OCI-LY3 (cell line): ENCODE results near the gene LRRC63.
A peak's percentile ranks its signal among the peaks of the same experiment; 100 is the strongest.

Experiments used
- H2AFZ ChIP-seq: fragments of 200-600, 300-600 bp; shearing (Covaris generic); 2 replicates; pipeline ENCODE4 v1.6.0; 2014; ENCODE audit warnings: antibody characterized with exemption, low read depth, low read length
- H3K27ac ChIP-seq: fragments of 200-600, 300-600 bp; sonication (generic); 2 replicates; pipeline ENCODE4 v1.5.1; 2014; ENCODE audit warnings: mild to moderate bottlenecking, low read length, moderate library complexity, mixed read lengths
- H3K27me3 ChIP-seq: fragments of 200-600, 300-600 bp; sonication (generic); 2 replicates; pipeline ENCODE4 v1.6.1; 2014; ENCODE audit warnings: low read depth, low read length, mixed read lengths
- H3K36me3 ChIP-seq: fragments of 200-600, 300-600 bp; sonication (generic); replicated peaks from 2 replicates; pipeline ENCODE3; 2014; ENCODE audit warnings: low read depth, low read length, mixed read lengths
- H3K4me1 ChIP-seq: fragments of 300-600, 200-600 bp; sonication (generic); 2 replicates; pipeline ENCODE4 v1.6.1; 2014; ENCODE audit warnings: low read length, mixed read lengths
- H3K4me2 ChIP-seq: fragments of 200-600, 300-600 bp; sonication (generic); 2 replicates; pipeline ENCODE4 v1.6.1; 2014; ENCODE audit warnings: low read length, mixed read lengths
- H3K4me3 ChIP-seq: fragments of 300-600, 200-600 bp; sonication (generic); 2 replicates; pipeline ENCODE4 v1.5.1; 2014; ENCODE audit warnings: antibody characterized with exemption, mild to moderate bottlenecking, low read length, moderate library complexity
- H3K79me2 ChIP-seq: fragments of 300-600, 200-600 bp; shearing (Covaris generic); 2 replicates; pipeline ENCODE4 v1.6.1; 2014; ENCODE audit warnings: mild to moderate bottlenecking, low read length, mixed read lengths
- H3K9ac ChIP-seq: fragments of 300-600, 200-600 bp; shearing (Covaris generic); 2 replicates; pipeline ENCODE4 v1.6.0; 2014; ENCODE audit warnings: mild to moderate bottlenecking, low read length, moderate library complexity
- H3K9me3 ChIP-seq: fragments of 200-600, 300-600 bp; shearing (Covaris generic); 2 replicates; pipeline ENCODE4 v1.6.1; 2014; ENCODE audit warnings: low read length, mixed read lengths; ENCODE audit not compliant: insufficient read depth
- H4K20me1 ChIP-seq: fragments of 200-600, 300-600 bp; sonication (generic); 2 replicates; pipeline ENCODE4 v1.6.1; 2016; ENCODE audit warnings: low read length, mixed read lengths; ENCODE audit not compliant: insufficient read depth
- EZH2phosphoT487 ChIP-seq: fragments of 200-600 bp; shearing (Covaris generic); IDR thresholded peaks from 2 replicates; pipeline ENCODE4 v1.6.1; 2018; ENCODE audit warnings: antibody characterized with exemption, mixed run types, low read depth
- TF ChIP-seq, protein P1 (sequence below): fragments of 200-600, 300-600 bp; sonication (generic); IDR thresholded peaks from 2 replicates; pipeline ENCODE4 v1.5.1; 2014; ENCODE audit warnings: antibody characterized with exemption, low read length, low read depth

The LRRC63 gene

DNA sequence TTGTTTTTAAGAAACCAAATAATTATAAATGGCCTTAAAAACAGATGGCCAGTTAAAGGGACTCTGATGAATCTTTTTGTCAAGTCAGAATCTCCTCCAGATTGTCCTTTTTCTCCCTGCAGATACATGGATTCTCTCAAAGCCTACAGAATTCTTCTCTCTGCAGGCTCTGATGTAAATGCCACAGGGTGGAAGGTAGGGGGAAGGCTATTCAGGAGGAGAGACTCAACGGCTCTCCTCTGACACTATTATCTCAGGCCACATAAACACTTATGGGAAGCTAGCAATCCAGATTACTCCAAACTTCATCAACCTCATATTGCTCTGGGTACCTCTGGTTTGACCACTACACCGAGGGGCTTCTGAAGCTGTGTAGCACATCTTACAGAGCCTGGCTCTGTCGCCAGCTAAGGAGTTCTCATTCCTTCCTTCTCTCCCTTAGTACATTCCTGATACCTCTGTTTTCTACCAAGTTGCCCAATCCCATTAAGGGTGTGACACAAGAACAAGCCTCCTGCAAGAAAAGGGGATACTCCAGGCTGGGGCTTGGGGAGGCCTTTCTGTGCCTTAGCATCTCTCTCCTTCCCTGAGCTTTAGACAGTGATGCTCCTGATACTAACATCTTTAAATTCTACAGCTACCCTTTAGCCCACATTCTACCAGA lies 44.6 kb upstream of the LRRC63 start:
- H3K4me2 ChIP-seq: peak overlapping the region; percentile 95

DNA sequence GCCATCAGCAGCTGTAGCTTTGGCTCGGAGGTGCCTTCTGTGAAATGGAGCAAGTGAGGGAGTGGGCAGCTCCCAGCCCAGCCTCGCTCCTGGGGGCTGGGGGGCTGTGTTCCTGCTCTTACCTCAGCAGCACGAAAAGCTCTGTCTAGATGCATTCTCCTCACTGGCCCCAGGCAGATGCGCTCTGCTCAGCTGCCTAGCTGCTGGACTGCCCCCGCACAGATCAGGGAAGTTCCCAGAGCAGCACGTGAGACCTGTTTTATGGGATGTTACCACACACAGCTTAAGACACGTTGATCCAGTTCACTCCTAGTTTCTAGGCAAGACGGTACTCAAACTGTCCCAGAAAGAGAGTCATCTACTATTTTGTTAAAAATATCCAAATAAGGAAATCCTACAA lies 43.4 kb upstream of the LRRC63 start:
- Histone ChIP-seq H3K4me2 (peak overlapping the region; percentile 95), H2AFZ (no peak overlapping the region), H3K4me3 (peak overlapping the region; percentile 91), H4K20me1 (peaks cover 100% of the 10 kb centered on the region), H3K27me3 (no peaks in the 10 kb centered on the region), H3K27ac (peak overlapping the region; percentile 95), H3K36me3 (peaks cover 71% of the 10 kb centered on the region), H3K79me2 (peaks cover 100% of the 10 kb centered on the region), H3K4me1 (peaks cover 99% of the 10 kb centered on the region), H3K9me3 (no peaks in the 10 kb centered on the region), H3K9ac (peak overlapping the region; percentile 99)
- TF ChIP-seq EZH2phosphoT487: no peak
- TF ChIP-seq, protein P1, sequence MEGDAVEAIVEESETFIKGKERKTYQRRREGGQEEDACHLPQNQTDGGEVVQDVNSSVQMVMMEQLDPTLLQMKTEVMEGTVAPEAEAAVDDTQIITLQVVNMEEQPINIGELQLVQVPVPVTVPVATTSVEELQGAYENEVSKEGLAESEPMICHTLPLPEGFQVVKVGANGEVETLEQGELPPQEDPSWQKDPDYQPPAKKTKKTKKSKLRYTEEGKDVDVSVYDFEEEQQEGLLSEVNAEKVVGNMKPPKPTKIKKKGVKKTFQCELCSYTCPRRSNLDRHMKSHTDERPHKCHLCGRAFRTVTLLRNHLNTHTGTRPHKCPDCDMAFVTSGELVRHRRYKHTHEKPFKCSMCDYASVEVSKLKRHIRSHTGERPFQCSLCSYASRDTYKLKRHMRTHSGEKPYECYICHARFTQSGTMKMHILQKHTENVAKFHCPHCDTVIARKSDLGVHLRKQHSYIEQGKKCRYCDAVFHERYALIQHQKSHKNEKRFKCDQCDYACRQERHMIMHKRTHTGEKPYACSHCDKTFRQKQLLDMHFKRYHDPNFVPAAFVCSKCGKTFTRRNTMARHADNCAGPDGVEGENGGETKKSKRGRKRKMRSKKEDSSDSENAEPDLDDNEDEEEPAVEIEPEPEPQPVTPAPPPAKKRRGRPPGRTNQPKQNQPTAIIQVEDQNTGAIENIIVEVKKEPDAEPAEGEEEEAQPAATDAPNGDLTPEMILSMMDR: no peak

More for the DNA sequence above, 44.6 kb upstream of the LRRC63 start:
- no peak overlapping the region for H2AFZ ChIP-seq
- H4K20me1 ChIP-seq: peaks cover 96% of the 10 kb centered on the region
- H3K36me3 ChIP-seq: peaks cover 60% of the 10 kb centered on the region
- peaks cover 87% of the 10 kb centered on the region for H3K4me1 ChIP-seq
- peak overlapping the region; percentile 91 for H3K4me3 ChIP-seq
- peaks cover 100% of the 10 kb centered on the region for H3K79me2 ChIP-seq
- TF ChIP-seq, protein P1: no peak
- TF ChIP-seq EZH2phosphoT487: no peak
- H3K27me3 ChIP-seq: no peaks in the 10 kb centered on the region
- H3K9ac ChIP-seq: peak overlapping the region; percentile 99
- peak overlapping the region; percentile 95 for H3K27ac ChIP-seq
- H3K9me3 ChIP-seq: no peaks in the 10 kb centered on the region

DNA sequence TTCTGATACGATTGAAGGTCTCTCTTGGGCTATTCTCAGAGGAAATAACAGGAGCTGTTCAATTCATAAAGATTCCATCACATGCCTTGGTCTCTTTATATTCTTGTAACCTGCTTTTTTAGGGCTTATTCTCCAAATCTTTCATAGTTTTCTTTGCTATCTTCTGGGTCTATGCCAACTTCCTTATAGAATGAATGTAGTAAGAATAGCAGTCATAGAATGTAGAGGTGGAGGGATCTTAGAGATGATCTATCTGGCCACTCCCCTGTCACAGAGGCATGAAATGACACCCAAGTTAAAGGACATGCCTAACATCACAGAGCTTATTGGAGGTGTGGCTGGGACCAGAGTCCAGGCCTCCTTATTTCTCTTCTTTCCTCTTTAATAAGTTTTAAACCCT lies 42.9 kb upstream of the LRRC63 start:
- Histone ChIP-seq H3K4me1 (peaks cover 99% of the 10 kb centered on the region), H3K9ac (peak overlapping the region; percentile 99), H2AFZ (no peak overlapping the region), H3K36me3 (peaks cover 69% of the 10 kb centered on the region), H3K4me2 (peak overlapping the region; percentile 95), H3K79me2 (peaks cover 100% of the 10 kb centered on the region), H3K27me3 (no peaks in the 10 kb centered on the region), H3K9me3 (no peaks in the 10 kb centered on the region), H3K27ac (peak overlapping the region; percentile 95), H3K4me3 (peak overlapping the region; percentile 91), H4K20me1 (peaks cover 100% of the 10 kb centered on the region)
- TF ChIP-seq, protein P1: no peak
- TF ChIP-seq EZH2phosphoT487: no peak

- H3K27ac ChIP-seq: peak overlapping the region; percentile 95
- no peaks in the 10 kb centered on the region for H3K9me3 ChIP-seq
- no peak overlapping the region for H2AFZ ChIP-seq
- peaks cover 99% of the 10 kb centered on the region for H3K4me1 ChIP-seq
- H3K4me3 ChIP-seq: peak overlapping the region; percentile 91
- peaks cover 66% of the 10 kb centered on the region for H3K36me3 ChIP-seq
- peaks cover 100% of the 10 kb centered on the region for H3K79me2 ChIP-seq
- H3K27me3 ChIP-seq: no peaks in the 10 kb centered on the region
- TF ChIP-seq, protein P1: no peak
- no peak for TF ChIP-seq EZH2phosphoT487
- H3K4me2 ChIP-seq: peak overlapping the region; percentile 95
- peak overlapping the region; percentile 99; the same call in 1 of the 2 replicates for H3K9ac ChIP-seq
- H4K20me1 ChIP-seq: peaks cover 100% of the 10 kb centered on the region
Observed at GRCh38 chr13:46169758-46170157, 42.0 kb upstream of the LRRC63 start.
